Activated effector memory CD4-positive, alpha-beta T cell treated with Interleukin-2 at 50 U/mL for 16 hours (primary cell): Measurements from ENCODE around the gene STMND1.
"Not testable (repeated sequence)": the region's sequence is repeated elsewhere in the genome, so short reads cannot be mapped to it uniquely, and the experiment has no call there.

ENCODE experiments used
- DNase-seq: peaks from one replicate; pipeline ENCODE4 v3.0.0-alpha.2; 2020

STMND1 gene

DNA sequence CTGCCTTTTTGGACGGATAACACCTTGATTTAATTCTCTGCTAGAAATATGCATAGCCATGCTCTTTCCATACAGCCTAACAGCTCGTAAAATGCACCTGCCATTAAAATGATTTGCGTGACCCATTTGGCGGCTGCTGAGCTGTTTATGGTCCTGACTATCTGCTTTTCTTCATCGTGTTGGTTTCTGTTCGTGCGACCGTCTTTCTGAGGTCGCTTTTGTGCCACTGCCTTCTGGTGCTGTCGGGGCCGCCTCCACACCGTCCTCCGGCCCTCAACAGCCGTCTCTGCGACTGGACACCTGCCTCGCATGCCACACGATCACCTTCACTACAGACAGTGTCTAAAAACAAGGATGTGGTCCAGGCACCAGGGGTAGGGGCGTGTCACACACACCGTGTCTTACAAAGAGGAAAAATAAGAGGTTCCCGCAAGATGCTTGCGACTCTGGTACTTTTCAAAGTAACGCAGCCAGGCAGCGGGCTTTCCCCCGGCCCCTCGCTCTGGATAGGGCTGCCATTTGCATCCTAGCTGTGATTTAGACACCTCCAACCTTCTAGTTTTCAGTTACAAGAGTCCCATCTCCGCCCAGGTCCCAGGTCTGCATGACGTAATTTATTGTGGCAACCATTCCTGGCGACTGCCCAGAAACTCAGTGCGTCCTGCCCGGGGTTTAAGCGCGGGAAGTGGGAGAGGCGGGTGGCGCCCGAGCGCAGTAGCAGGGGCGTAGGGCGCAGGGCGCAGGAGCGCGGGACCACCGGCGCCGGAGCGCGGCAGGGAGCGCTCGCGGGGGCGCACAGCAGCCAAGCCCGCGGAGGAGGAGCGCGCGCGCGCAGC lies at the start of gene STMND1:
TSS of gene STMND1 (plus strand) at position 629 of the 836 bp plus-strand sequence. CDS start 208 bp downstream, outside the sequence.
- no peak for DNase-seq

DNA sequence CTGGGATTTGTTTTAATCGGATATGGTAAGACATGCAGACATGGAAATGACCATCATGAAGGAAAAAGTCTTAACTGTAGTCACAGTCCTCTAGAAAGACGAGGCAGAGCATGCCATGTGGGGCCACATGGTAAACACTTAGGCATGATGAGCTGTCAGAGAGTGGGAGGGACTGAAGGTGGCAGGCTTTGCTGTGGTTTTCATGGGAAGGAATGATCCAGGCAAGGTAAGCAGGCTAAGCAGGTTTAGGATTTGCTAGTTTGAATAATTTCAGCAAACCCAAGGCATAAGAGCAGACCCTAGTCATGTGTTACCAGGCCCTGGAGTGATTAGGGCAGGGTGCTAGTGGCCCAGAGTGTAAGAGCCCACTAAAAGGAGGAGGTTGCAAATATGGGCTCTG lies 47.2 kb upstream of the STMND1 start:
- DNase-seq = no peak

DNA sequence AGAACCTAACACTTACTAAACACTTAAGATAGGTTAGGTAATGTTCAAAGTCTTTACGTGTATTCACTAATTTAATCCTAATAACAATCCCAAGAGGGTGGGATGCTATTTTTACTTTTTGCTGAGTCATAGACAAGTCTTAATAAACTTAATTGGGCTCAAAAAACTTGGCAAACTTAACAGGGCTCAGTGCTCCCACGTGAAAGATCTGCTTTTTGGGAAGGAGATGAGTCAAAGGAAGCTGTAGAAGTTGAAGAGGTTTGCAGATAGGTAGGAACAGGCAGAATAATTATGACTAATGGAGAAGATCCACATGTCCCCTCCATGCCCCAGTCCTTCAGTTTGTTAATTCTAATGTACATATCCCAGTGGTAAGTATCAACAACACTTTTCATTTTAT lies 44.5 kb upstream of the STMND1 start:
- no peak for DNase-seq

DNA sequence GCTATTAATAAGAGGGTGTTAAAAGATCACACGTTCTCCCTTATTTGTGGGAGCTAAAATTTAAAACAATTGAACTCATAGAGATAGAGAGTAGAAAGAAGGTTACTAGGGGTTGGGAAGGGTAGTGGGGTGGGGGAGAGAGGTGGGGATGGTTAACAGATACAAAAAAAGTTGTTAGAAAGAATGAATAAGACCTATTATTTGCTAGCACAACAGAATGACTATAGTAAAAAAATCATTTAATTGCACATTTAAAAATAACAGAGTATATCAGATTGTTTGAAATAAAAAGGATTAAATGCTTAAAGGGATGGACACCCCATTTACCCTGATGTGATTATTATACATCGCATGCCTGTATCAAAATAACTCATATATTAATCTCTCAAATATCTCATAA lies 43.3 kb upstream of the STMND1 start:
- no peak for DNase-seq

DNA sequence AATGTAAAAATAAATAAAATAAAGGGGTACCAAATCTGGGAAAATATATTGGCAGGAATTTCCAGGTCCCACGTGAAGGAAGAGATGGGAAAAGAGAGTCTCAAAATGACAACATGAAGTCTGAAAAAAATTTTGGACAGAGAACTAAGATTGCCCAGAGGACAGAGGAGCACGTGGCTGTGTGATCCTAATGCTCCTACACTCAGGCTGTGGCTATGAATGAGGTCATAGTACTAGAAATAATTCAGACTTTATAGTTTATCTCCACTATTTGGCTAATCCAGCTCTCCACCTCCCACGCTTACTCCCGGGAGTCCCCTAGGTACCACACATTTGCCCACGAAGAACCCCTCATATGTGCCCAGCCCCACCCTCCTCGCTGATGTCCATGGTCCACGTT lies 42.8 kb upstream of the STMND1 start:
- no peak for DNase-seq

DNA sequence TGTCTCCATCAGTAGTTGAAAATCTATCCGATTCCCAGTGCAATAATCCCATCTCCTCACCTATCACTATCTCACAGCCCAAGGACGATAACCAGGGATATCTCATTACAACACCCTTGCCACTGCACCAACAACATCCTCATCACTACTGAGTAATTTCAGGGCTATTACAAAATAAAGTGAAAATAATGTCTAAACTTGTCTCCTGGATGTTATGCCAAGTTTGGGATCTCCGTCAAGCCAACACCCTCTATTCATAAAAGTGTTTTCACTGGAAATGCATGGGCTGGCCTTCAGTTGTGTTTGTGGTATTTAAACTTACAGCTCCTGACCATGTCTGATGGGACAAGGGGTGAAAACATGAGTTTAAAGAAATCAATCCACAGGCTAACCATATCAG lies 42.0 kb upstream of the STMND1 start:
- DNase-seq = no peak

DNA sequence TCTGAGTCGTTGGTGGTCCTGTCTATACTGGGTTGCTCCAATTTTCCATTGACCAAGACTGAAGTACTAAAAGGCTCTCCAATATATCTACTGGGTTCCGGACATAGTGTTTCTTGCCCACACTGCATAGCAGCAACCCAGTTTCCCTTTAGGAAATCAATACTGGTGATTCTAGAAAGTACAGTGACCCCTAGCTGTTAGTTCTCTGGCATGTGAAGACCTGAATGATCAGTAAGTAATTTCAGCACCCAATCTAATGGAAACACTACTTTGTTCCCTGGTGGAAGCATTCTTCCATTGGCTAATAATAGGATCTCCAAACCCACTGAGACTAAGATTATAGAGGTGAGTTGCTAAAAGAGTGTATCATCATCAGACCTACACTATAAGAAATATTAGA lies 40.8 kb upstream of the STMND1 start:
- DNase-seq = no peak

DNA sequence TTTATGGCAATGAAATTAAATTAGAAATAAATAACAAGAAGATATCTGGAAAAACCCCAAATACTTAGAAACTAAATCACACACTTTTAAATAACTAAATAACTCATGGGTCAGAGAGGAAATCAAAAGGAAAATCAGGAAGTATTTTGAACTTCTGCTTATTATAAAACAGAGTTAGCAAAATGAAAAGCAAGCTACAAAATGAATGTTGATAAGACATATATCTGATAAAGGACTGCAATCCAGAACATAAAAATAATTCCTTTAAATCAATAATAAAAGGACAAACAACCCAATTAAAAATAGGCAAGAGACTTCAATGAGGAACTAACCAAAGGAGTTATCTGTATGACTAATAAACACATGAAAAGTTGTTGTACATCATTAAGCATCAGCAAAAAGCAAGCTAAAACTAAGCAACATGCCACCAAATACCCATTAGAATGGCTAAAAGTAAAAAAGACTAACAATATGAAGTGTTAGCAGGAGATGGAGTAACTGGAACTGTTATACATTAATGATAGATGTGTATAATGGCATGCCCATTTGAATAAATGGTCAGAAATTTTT lies 38.9 kb upstream of the STMND1 start:
- no peak for DNase-seq

DNA sequence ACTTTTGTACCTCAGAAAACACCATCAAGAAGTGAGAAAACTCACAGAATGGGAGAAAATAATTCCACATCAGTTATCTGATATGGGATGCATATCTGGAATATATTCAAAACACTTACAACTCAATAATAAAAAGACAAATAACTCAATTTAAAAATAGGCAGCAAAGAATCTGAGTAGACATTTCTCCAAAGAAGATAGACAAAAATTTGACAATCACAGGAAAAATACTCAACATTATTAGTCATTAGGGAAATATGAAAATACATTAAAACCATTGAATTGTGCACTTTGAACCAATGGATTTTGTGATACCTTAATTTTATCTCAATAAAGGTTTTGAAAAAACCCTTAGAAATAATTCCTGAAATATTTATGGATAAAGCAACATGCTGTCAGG lies 36.9 kb upstream of the STMND1 start:
- DNase-seq = no peak

DNA sequence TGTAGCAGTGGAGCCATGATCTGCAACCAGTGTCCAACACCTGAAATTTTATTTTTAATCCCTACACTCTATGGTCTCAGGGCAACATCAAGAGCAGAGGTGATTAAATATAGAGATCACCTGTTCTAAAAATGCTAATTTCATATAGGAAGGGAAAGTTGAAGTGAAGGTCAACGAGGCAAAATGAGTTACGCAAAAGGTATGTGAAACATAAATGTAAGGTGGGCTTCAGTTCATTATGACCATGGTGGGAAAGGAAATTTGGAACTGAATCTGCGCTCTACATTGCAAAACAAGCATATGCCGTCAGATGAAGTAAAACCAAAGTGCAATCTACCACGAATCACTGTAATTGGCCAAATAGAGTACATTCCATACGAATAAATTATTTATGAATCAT lies 35.2 kb upstream of the STMND1 start:
- DNase-seq = no peak

DNA sequence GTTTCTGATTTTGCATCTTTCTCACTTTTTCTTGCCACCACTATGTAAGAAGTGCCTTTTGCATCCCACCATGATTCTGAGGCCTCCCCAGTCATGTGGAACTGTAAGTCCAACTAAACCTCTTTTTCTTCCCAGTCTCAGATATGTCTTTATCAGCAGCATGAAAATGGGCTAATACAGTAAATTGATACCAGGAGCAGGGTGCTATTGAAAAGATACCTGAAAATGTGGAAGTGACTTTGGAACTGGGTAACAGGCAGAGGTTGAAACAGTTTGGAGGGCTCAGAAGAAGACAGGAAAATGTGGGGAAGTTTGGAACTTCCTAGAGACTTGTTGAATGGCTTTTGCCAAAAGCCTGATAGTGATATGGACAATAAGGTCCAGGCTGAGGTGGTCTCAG lies 32.9 kb upstream of the STMND1 start:
- not testable (repeated sequence) for DNase-seq

DNA sequence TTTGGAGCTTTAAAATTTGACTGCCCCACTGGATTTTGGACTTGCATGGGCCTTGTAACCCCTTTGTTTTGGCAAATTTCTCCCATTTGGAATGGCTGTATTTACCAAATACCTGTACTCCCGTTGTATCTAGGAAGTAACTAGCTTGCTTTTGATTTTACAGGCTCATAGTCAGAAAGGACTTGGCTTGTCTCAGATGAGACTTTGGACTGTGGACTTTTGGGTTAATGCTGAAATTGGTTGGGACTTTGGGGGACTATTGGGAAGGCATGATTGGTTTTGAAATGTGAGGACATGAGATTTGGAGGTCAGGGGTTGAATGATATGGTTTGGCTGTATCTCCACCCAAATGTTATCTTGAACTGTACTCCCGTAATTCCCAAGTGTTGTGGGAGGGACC lies 31.4 kb upstream of the STMND1 start:
- not testable (repeated sequence) for DNase-seq

DNA sequence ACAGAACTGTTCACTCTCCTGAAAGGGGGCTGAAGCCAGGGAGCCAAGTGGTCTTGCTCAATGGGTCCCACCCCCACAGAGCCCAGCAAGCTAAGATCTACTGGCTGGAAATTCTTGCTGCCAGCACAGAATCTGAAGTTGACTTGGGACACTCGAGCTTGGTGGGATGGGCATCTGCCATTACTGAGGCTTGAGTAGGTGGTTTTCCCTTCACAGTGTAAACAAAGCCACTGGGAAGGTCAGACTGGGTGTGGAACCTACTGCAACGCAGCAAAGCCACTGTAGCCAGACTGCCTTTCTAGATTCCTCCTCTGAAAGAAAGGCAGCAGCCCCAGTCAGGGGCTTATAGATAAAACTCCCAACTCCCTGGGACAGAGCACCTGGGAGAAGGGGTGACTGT lies 28.3 kb upstream of the STMND1 start:
- not testable (repeated sequence) for DNase-seq

DNA sequence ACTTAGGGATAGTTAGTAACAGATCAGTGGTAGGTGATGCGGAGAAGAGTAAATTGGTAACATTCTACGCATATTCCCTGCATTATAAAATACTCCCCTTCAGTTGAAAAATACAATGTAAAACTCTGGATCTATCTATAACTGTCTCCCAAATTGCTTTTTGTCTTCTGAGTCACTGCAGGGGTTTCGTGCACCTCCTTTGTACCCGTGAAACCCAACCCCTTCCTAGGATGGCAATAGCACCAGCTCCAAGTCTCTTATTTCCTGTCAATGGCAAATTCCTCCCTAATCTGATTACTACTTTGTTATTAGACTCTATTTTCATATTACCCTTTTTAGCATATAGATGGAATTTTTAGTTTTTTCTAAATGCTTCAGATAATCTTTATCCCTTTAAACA lies 20.6 kb upstream of the STMND1 start:
- DNase-seq = no peak

DNA sequence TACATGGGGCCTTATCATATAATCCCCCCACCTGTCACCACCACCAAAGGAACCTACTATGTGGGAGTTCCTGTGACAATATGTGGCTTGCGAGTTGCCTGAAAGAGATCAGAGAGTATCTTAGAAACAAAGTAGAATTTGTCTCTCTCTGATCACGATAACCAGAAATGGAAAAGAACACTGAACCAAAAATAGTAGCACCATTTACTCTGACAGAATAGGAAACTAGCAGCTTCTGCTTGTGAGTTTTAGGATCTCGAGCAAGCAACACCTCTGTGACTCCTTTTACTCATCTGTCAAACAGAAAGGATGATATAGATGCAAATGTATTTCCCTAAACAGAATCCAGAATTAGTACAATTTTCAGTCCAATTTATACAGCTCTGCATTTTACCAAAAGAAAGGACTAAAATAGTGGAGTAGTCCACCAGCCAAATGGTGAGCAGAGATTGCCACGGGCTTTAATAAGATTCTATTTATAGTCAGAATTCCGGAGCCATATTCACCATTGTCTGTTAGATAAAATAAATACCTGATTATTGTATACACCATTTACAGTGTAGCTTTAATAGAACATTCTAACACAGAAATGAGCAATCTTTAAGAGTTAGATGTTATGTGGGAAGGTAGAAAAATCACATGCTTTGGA lies 19.9 kb upstream of the STMND1 start:
- no peak for DNase-seq

DNA sequence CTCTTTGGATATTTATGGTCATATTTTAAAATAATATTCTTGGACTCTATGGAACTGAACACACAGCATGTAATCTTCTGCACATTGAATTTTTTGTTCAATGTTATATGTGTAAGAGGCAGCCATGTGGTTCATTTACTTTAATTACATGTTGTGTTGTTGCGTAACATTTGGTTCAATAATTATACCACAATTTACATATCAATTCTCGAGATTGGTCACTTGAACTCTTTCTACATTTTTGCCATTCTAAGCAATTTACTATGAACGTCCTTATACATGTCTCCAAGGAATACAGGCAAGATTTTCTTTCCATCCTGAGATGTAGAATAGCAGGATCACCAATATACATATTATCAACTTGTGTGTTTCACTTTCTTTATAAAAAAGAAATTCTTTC lies 18.5 kb upstream of the STMND1 start:
- no peak for DNase-seq

DNA sequence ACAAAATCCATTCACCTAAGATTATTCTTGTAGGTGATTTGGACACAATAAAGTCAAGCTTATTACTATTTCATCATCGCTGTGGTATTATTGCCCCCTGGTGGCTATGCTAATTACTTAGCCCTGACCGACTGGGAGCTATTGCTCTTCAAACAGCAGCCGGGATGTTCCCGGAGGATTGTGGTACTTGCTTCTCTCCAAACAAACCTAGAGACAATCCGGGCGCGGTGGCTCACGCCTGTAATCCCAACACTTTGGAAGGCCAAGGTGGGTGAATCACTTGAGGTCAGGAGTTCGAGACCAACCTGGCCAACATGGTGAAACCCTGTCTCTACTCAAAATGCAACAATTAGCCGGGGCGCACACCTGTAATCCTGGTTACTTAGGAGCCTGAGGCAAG lies 15.4 kb upstream of the STMND1 start:
- DNase-seq = no peak

DNA sequence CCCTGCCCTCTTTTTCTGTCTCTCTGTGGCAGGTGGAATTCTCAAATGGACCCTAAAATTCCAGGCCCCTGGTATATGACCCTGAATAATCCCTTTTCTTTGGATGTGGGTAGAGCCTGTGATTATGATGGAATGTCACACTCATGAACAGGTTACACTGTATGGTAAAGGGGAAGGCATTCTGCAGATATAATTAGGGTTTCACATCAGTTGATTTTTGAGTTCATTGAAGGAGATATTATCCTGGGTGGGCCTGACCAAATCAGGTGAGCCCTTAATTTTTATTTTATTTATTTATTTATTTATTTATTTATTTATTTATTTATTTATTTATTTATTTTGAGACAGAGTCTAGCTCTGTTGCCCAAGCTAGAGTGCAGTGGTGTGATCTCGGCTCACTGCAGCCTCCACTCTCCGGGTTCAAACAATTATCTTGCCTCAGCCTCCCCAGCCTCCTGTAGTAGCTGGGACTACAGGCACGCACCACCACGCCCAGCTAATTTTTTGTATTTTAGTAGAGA lies 13.7 kb upstream of the STMND1 start:
- DNase-seq = no peak

DNA sequence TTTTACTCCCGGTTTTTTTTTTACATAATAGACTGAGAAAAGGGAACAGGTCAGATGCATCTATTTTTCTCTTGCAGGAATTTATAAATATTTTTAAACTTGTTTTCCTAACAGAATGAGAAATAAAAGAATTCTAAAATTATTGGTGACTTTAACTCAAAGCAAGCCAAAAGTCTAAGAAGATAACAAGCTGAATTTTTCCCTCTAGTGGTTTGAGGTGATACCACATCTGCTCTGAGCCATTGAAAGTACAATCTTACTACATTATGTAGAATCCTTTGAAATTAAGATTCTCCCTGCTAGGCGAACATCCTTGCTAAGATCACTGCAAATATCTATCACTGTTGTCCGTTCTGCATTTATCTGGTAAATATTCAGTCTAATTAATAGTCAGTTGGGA lies 10.7 kb upstream of the STMND1 start:
- DNase-seq = no peak

DNA sequence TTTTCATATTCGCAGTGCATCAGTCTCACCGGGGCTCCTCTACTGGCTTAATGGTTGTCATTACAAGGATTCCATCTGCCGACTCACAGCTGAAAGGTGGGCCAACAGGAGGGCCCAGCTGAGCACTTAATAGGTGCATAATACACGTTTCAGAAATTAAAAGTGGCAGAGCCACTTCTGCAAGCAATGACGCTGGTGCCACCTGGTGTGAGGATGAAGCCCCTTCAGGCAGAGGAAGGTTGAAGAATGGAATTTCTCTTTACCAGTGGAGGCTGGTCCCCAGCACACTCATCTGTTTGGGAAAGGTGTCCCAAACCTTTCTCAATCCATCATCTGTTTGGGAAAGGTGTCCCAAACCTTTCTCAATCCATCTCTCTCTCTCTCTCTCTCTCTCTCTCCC lies 8.2 kb upstream of the STMND1 start:
- DNase-seq = no peak

DNA sequence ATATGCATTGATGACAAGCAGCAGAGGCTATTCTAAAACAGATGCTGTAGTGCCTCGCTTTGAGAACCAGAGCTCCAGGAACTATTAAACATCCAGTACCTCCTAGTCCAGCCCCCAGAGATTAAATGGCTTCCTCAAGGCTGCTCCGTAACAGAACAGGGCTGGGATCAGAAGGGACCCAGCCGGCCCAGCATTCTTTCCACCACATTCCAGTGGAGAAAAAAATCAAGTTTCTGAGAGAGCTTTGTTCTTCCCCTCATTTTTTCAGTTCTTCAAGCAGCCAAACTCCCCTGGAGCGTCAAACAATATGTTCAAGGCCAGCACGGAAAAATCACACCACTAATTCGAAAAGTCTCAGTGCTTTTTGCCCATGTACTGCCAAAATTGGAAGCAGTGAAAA lies 5.8 kb upstream of the STMND1 start:
- DNase-seq = no peak

DNA sequence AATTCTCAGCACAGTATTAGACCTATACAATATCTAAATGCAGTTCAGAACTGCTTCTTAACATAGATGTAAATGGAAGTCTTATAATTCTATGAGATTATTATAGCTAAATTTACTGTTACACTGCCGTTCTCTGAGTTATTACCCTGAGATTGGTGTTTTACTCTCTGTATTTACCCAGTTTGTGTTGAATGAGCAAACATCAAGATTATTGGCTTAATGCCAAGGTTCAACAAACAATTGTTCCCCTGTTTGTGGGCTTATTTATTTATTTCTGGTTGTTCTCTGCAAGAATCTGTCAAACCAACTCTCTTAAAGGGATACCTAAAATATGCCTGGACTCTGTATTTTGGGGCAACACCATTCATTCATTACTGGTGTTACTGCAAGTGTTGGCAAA lies 5.2 kb upstream of the STMND1 start:
- DNase-seq = no peak

DNA sequence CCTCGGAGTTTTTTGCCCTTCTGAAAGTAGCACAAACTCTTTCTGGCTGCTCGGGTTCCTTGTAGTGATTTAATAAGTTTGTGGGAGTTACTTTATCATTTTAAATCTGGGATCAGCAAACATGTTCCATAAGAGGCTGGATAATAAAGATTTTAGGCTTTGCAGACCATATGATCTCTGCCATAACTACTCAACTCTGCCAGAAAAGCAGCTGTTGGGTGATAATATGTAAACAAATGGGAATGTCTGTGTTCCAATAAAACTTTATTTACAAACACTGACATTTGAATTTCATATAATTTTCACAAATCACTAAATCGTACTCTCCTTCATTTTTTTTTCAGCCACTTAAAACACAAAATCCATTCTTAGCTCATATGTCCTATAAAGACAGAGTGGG lies 3.9 kb upstream of the STMND1 start:
- DNase-seq = no peak

DNA sequence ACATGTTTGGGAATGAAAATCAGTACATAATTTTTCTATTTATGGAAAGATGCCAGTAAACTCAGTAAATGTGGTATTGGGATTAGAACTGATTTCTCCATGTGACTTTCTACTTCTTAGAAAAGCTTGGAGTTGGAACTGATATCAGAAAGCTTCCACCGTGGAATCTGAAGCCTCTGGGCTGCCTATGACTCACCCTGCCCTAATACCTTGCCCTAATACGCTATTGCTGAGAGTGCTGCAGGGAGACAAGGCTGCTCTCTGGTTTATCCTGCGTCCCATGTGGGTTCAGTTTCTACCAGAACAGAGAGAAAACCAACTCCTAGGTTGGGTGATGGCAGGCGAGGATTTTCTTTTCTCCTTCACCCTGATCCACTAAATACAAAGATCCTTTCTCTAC lies 3.3 kb upstream of the STMND1 start:
- no peak for DNase-seq
